GM21717 (cell line): Measurements from ENCODE around the gene PDE12.

ENCODE experiments used
- ATAC-seq: cut with Tn5 transposase; IDR thresholded peaks from one replicate; pipeline ENCODE4 v1.9.1; 2021; ENCODE audit warnings: mild to moderate bottlenecking, moderate library complexity; ENCODE audit not compliant: unreplicated experiment

PDE12 gene

GRCh38 chr3:57555738-57556458 is at the start of gene PDE12:
Gene PDE12, plus strand, starts transcription at chr3:57556274. Its CDS starts 106 bp downstream, at chr3:57556380.
- peak; percentile 83 for ATAC-seq

- ATAC-seq = no peak
Measured at GRCh38 chr3:57512166-57512565, 43.9 kb upstream of the PDE12 start.

GRCh38 chr3:57518276-57518915 is 37.7 kb upstream of the PDE12 start:
- ATAC-seq = no peak

GRCh38 chr3:57530071-57530608 is 25.9 kb upstream of the PDE12 start:
- ATAC-seq = no peak

- ATAC-seq = no peak
Measured at GRCh38 chr3:57538465-57538864, 17.6 kb upstream of the PDE12 start.

- ATAC-seq = no peak
Measured at GRCh38 chr3:57544181-57545125, 11.6 kb upstream of the PDE12 start, which contains the start of gene DNAH12. Gene DNAH12, minus strand, starts transcription at chr3:57544344. Its CDS starts 1,474 bp downstream, at chr3:57542870.

- ATAC-seq = no peak
Measured at GRCh38 chr3:57545636-57546268, 10.3 kb upstream of the PDE12 start.

- no peak for ATAC-seq
Measured at GRCh38 chr3:57546616-57547015, 9.5 kb upstream of the PDE12 start.

GRCh38 chr3:57555306-57555705 is 768 bp upstream of the PDE12 start:
- ATAC-seq = no peak

GRCh38 chr3:57556459-57557084 is 498 bp downstream of the PDE12 start:
- ATAC-seq = peak; percentile 43

- ATAC-seq = peak; percentile 6
Measured at GRCh38 chr3:57557085-57557537, 1.0 kb downstream of the PDE12 start.

GRCh38 chr3:57559526-57559925 is 3.5 kb downstream of the PDE12 start:
- no peak for ATAC-seq

GRCh38 chr3:57569859-57570450 is 13.9 kb downstream of the PDE12 start:
- no peak for ATAC-seq

GRCh38 chr3:57570878-57571277 is 14.8 kb downstream of the PDE12 start:
- ATAC-seq = no peak

GRCh38 chr3:57572096-57572495 is 16.0 kb downstream of the PDE12 start:
- ATAC-seq = no peak

- no peak for ATAC-seq
Measured at GRCh38 chr3:57575966-57576626, 20.0 kb downstream of the PDE12 start.

GRCh38 chr3:57577801-57578200 is 21.7 kb downstream of the PDE12 start:
- ATAC-seq = no peak

- ATAC-seq = no peak
Measured at GRCh38 chr3:57582474-57583168, 26.5 kb downstream of the PDE12 start.
